ENCODE measurements around the gene IGFN1. TPM values are rescaled to one million over a fixed set of nuclear protein-coding genes. Genes with fewer than 3 reads are reported as not detected.
A peak's percentile ranks its signal among the peaks of the same experiment; 100 is the strongest.

The IGFN1 gene
- total and polyA plus RNA-seq, 9 of the 15 experiments (the other 6 are each of a cell fraction or from before 2014, with no cell fraction given) = 0.04 TPM; not detected in 8

DNA sequence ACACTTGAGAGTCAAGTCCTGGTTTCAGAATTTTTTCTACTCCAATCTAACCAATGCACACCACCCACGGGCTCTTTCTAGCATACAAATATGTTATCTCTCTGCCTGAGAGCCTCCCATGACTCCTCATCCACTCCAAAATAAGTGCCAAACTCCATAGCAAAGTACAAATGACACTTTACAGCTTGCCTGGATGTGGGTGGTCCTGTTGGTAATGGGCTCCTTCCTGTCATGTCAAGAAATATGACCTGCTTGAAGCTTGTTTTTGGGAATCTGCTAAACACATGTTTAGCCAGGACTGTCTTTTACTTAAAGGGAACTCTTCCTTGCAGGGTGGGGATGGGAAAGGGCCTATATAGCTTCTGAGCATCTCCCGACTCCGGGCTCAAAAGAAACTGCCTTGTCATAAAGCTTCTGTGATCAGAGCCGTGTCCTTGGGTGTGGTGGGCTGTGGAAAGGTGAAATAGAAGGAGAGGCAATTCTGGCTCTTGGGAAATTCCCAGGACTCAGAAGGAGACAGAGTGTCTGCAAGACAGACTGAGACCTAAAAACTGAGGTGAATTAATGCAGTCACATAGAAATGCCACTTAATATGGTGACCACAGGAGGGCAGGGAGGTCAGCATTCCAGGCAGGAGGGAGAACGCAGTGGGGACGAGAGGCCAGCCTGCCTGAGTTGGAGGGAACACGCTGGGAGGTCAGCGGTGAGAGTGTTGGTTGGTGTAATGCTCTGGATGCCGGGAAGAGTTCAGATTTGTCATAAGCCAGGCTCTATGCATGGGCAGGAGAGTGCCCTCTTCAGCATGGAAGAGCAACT, 6.1 kb upstream of the IGFN1 start (continued):
- TF ChIP-seq, protein P1, sequence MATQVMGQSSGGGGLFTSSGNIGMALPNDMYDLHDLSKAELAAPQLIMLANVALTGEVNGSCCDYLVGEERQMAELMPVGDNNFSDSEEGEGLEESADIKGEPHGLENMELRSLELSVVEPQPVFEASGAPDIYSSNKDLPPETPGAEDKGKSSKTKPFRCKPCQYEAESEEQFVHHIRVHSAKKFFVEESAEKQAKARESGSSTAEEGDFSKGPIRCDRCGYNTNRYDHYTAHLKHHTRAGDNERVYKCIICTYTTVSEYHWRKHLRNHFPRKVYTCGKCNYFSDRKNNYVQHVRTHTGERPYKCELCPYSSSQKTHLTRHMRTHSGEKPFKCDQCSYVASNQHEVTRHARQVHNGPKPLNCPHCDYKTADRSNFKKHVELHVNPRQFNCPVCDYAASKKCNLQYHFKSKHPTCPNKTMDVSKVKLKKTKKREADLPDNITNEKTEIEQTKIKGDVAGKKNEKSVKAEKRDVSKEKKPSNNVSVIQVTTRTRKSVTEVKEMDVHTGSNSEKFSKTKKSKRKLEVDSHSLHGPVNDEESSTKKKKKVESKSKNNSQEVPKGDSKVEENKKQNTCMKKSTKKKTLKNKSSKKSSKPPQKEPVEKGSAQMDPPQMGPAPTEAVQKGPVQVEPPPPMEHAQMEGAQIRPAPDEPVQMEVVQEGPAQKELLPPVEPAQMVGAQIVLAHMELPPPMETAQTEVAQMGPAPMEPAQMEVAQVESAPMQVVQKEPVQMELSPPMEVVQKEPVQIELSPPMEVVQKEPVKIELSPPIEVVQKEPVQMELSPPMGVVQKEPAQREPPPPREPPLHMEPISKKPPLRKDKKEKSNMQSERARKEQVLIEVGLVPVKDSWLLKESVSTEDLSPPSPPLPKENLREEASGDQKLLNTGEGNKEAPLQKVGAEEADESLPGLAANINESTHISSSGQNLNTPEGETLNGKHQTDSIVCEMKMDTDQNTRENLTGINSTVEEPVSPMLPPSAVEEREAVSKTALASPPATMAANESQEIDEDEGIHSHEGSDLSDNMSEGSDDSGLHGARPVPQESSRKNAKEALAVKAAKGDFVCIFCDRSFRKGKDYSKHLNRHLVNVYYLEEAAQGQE (IDR thresholded peaks at IDR 0.05; ENCODE audit: borderline replicate concordance) = peak; percentile 72; the same call in 1 of the 2 replicates
- TF ChIP-seq, protein P1 (CRISPR knock-in tag; IDR thresholded peaks at IDR 0.05; ENCODE audit: low read depth) = no peak
- TF ChIP-seq, protein P2, sequence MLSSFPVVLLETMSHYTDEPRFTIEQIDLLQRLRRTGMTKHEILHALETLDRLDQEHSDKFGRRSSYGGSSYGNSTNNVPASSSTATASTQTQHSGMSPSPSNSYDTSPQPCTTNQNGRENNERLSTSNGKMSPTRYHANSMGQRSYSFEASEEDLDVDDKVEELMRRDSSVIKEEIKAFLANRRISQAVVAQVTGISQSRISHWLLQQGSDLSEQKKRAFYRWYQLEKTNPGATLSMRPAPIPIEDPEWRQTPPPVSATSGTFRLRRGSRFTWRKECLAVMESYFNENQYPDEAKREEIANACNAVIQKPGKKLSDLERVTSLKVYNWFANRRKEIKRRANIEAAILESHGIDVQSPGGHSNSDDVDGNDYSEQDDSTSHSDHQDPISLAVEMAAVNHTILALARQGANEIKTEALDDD (IDR thresholded peaks at IDR 0.05) = no peak
- no peak for TF ChIP-seq SMARCC2 (IDR thresholded peaks at IDR 0.05; ENCODE audit: low read depth)
- TF ChIP-seq RBM14 (IDR thresholded peaks at IDR 0.05; ENCODE audit: borderline replicate concordance, insufficient read depth, low read depth, low read length) = no peak
- TF ChIP-seq, protein P3, sequence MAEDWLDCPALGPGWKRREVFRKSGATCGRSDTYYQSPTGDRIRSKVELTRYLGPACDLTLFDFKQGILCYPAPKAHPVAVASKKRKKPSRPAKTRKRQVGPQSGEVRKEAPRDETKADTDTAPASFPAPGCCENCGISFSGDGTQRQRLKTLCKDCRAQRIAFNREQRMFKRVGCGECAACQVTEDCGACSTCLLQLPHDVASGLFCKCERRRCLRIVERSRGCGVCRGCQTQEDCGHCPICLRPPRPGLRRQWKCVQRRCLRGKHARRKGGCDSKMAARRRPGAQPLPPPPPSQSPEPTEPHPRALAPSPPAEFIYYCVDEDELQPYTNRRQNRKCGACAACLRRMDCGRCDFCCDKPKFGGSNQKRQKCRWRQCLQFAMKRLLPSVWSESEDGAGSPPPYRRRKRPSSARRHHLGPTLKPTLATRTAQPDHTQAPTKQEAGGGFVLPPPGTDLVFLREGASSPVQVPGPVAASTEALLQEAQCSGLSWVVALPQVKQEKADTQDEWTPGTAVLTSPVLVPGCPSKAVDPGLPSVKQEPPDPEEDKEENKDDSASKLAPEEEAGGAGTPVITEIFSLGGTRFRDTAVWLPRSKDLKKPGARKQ (CRISPR knock-in tag; IDR thresholded peaks at IDR 0.05) = no peak
- TF ChIP-seq IRF2 (CRISPR knock-in tag; IDR thresholded peaks at IDR 0.05) = no peak
- TF ChIP-seq, protein P4, sequence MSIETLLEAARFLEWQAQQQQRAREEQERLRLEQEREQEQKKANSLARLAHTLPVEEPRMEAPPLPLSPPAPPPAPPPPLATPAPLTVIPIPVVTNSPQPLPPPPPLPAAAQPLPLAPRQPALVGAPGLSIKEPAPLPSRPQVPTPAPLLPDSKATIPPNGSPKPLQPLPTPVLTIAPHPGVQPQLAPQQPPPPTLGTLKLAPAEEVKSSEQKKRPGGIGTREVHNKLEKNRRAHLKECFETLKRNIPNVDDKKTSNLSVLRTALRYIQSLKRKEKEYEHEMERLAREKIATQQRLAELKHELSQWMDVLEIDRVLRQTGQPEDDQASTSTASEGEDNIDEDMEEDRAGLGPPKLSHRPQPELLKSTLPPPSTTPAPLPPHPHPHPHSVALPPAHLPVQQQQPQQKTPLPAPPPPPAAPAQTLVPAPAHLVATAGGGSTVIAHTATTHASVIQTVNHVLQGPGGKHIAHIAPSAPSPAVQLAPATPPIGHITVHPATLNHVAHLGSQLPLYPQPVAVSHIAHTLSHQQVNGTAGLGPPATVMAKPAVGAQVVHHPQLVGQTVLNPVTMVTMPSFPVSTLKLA (conservative IDR thresholded peaks at IDR 0.05) = no peak
- TF ChIP-seq, protein P5, sequence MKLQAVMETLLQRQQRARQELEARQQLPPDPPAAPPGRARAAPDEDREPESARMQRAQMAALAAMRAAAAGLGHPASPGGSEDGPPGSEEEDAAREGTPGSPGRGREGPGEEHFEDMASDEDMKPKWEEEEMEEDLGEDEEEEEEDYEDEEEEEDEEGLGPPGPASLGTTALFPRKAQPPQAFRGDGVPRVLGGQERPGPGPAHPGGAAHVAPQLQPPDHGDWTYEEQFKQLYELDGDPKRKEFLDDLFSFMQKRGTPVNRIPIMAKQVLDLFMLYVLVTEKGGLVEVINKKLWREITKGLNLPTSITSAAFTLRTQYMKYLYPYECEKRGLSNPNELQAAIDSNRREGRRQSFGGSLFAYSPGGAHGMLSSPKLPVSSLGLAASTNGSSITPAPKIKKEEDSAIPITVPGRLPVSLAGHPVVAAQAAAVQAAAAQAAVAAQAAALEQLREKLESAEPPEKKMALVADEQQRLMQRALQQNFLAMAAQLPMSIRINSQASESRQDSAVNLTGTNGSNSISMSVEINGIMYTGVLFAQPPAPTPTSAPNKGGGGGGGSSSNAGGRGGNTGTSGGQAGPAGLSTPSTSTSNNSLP (IDR thresholded peaks at IDR 0.05; ENCODE audit: borderline replicate concordance, low read depth, low read length) = no peak
- TF ChIP-seq PTTG1 (tag; IDR thresholded peaks at IDR 0.05; ENCODE audit: low read depth) = no peak
- TF ChIP-seq MTA3 (IDR thresholded peaks at IDR 0.05; ENCODE audit: borderline replicate concordance) = no peak

Data from K562 (cell line).